Suprapubic skin (tissue), 4 donors: ENCODE measurements around the gene GRSF1.

Experiments
- POLR2A ChIP-seq, 2 donors: fragments of 450-650 bp; IDR thresholded peaks; one replicate each; pipeline ENCODE4 v1.6.1; 2017; ENCODE audit warnings: antibody characterized with exemption in 2 of 2, mild to moderate bottlenecking in 2 of 2, moderate library complexity in 2 of 2
- POLR2AphosphoS5 ChIP-seq, 3 donors: sonication (generic); formaldehyde crosslinking; IDR thresholded peaks; one replicate each; pipeline ENCODE4 v1.6.1; 2017; ENCODE audit warnings: antibody characterized with exemption in 3 of 3
- TF ChIP-seq, protein P1 (sequence below), 2 donors: fragments of 200-600 bp in 1 of 2; fragments of 450-650 bp in 1 of 2; sonication (generic) in 1 of 2; IDR thresholded peaks; one replicate each; pipeline ENCODE4 v1.5.1; 2016 to 2019; ENCODE audit warnings: antibody characterized with exemption in 2 of 2, mild to moderate bottlenecking in 1 of 2, moderate library complexity in 1 of 2

DNA sequence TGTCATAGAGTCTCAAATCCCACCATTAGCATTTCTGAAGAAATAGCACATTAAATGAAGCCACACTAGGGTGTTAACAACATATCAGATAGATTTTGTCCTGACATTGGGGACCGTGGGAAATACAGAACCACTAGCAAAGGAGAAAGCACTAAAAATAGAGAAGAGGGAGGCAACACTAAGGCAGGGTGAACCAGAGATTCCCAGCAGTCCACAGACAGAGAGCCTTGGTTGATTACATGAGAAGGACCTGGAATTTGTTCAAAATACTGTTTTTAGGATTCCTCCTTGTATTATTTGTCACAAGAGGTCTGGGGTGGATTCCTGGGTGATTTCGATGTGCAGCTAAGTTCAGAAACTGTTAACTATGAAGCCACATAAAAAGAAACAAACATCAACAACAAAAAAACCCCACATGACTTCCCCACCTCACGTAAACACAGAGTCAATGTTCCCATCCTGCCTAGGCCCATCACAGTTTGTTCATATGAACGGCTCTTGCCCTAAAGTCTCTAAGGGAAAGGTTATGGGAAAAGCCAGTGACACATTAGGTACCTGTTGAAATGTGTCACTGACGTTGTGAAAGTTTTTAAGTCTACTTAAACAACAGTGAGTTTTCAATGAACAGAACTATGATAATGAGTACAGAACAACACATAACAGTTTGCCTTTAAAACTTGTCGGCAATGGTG lies 23.6 kb upstream of the GRSF1 start:
- TF ChIP-seq, protein P1, sequence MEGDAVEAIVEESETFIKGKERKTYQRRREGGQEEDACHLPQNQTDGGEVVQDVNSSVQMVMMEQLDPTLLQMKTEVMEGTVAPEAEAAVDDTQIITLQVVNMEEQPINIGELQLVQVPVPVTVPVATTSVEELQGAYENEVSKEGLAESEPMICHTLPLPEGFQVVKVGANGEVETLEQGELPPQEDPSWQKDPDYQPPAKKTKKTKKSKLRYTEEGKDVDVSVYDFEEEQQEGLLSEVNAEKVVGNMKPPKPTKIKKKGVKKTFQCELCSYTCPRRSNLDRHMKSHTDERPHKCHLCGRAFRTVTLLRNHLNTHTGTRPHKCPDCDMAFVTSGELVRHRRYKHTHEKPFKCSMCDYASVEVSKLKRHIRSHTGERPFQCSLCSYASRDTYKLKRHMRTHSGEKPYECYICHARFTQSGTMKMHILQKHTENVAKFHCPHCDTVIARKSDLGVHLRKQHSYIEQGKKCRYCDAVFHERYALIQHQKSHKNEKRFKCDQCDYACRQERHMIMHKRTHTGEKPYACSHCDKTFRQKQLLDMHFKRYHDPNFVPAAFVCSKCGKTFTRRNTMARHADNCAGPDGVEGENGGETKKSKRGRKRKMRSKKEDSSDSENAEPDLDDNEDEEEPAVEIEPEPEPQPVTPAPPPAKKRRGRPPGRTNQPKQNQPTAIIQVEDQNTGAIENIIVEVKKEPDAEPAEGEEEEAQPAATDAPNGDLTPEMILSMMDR (IDR thresholded peaks at IDR 0.05), result no peak
- no peak for TF ChIP-seq POLR2AphosphoS5 (IDR thresholded peaks at IDR 0.05)
- TF ChIP-seq POLR2A (IDR thresholded peaks at IDR 0.05), result no peak
